GM19351 (cell line): Measurements from ENCODE around the gene MIPOL1.
"Not testable (repeated sequence)": the region's sequence is repeated elsewhere in the genome, so short reads cannot be mapped to it uniquely, and the experiment has no call there.

Experiments
- ATAC-seq: cut with Tn5 transposase; IDR thresholded peaks from one replicate; pipeline ENCODE4 v1.9.1; 2021; ENCODE audit warnings: mild to moderate bottlenecking, moderate library complexity; ENCODE audit not compliant: unreplicated experiment

Gene MIPOL1

DNA sequence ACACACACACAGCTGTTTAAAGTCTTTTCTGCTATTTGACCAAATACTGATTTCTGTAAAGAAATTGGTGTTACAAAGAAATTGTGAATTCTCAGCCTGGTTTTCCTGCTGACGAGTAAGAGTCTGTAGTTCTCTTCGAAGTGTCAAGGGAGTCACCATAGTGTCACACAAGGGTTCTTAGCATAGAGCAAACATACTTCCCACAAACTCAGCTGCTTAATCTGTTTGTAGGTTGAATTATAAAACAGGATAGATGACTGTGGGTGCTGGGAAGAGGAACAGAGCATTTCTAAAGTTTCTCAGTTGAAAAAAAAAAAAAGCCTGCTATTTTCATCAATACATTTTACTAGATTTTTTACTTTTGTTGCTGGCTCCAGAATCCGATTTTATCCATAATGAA lies 314.4 kb downstream of the MIPOL1 start:
- ATAC-seq, result no peak

DNA sequence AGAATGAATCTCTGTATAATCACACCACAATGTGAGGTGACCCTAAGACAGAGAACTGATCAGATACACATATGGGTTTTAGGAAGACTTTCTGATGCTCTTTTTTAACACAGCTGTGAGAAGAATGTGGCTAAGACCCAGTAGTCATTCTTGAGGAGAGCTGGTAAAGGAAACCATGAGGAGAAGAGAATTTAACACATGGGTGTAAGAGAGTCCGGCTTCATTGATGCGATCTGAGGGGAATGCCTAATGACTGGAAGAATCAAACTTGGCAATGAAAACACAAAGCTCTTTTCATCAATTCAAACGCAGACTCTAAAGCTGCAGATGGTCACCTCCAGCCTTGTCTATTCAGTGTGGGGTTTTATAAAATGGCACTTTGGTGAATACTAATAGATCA lies 318.0 kb downstream of the MIPOL1 start:
- no peak for ATAC-seq

DNA sequence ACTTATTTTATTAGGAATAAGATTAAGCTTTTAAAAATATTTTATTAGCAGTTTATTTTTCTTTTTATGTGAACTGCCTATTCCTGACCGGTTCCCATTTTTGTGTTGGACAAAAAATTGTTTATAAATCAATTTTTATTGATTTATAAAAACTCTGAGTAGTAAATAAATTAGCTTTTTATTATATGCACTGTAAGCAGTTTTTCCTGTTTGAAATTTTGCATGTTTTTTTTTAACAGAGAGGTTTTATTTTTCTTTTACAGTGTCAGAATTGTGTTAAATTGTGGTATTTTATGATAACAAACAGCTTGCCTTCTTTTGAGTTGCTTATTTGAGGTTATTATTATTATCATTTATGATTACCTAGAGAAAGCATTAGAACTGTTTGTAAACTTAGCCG lies 329.3 kb downstream of the MIPOL1 start:
- no peak for ATAC-seq

DNA sequence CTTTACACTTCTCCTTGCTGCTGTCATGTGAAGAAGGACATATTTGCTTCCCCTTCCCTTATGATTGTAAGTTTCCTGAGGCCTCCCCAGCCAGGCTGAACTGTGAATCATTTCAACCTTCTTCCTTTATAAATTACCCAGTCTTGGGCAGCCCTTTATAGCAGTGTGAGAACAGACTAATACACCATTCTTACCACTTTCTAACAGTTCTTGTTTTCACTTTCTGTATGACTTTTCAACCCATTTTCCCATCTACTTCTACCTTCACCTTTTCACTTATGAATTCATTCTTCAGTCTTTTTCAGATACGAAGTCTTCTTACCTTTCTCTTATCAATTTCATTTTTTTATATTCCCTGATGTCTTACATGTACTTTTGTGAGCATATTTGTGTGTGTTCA lies 342.3 kb downstream of the MIPOL1 start:
- no peak for ATAC-seq

DNA sequence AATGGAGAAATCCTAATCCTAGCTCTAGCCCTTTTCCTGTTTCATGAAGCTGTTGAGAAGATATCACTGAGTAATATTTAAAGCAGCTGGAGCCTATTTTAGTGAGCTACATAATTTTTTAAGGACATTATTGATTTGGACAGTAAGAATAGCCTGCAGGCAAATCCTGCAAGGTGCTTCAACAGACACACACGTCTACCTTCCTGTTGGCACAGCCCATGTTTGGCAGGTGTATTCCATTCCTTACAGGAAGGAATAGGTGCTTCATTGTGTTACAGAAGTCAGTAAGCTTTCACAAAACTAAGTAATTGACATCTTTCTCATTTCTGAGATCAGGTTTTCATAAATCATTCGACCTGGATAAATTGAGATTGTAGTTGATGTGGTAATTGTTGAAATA lies 346.7 kb downstream of the MIPOL1 start:
- no peak for ATAC-seq

DNA sequence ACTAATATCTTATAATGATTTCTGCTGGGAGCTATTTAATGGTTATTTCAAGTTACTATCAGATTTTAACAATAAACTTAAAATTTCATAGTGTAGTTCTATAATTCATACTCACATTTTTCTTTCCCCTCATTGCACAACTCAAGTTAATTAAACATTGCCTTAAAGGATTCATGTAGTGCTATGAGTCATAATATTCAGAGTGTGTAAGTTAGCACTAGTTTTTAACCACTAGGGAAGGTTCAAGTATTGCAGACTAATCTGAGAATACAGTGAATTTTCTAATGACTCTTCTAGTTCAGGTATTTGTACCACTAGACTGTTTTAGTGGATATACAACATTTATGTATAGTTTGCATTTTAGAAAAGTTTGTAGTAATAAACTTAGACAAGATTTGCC lies 347.4 kb downstream of the MIPOL1 start:
- no peak for ATAC-seq

DNA sequence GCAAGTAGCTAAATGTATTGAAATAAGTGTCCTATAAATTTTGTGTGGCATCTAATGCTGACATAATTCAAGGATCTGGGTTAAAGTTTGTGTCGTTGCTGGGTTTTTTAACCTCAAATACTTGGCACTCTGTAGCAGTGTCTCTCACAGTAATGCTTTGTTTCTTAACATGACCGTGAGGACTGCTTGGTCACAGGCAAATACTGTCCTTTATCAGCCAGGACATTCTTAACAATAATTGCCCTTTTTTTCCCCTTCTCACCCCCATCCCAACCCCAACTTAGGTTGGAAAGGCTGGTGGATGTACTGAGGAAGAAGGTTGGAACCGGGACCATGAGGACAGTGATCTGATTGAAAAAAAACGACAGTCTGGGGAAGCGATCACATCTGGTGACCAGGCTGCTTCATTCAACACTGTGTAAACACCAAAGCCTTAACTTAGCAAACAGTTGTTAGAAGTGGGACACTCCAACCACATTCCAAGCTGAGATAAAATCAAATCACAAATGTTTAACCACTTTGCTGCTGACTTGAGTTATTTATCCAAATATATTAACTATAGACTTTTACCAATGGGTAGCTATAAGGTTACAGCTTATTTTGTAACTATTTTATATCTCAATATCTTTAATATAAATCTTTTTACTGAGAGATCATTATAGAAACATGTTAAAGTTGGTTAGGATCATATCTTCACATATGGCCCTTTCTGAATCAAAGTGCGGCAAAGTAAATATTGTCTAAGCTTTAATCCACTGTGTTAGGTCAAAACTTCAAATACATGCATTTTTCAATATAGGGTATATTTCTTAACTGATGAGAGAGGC lies 349.1 kb downstream of the MIPOL1 start:
- no peak for ATAC-seq

DNA sequence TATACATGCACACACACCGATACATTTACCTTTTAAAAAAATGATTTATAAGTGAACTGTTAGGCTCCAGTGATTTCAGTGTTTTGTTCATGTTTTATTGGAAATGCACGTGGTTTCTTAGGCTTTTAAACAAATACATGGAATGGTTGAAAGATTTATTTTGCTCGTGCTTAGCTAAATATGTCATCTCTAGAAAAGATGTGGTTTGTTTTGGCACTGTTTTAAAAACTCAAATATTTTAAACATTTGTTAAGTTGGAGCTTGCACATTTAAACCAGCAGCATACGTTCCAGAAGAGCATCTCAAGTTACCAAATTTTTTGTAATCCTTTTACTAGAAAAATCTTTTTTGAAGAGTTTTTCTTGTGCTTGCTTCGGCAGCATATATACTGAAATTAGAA lies 352.8 kb downstream of the MIPOL1 start:
- no peak for ATAC-seq

DNA sequence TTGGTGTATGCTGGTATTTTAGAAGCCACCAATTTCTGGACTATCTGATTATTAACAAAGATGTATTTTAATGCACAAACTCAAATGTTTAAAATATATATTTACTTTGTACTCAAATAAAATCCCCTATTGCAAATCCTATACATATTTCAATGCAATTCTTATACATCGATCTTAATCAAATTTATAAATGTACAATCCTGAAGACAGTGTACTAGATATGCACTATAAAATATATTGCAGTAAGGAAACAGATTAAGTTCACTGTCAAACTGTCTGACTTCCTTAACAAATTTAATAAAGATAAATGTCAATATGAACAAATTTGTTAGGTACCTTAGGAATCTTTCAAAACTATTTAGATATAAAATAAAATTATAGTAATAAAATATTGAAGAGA lies 353.4 kb downstream of the MIPOL1 start:
- no peak for ATAC-seq

DNA sequence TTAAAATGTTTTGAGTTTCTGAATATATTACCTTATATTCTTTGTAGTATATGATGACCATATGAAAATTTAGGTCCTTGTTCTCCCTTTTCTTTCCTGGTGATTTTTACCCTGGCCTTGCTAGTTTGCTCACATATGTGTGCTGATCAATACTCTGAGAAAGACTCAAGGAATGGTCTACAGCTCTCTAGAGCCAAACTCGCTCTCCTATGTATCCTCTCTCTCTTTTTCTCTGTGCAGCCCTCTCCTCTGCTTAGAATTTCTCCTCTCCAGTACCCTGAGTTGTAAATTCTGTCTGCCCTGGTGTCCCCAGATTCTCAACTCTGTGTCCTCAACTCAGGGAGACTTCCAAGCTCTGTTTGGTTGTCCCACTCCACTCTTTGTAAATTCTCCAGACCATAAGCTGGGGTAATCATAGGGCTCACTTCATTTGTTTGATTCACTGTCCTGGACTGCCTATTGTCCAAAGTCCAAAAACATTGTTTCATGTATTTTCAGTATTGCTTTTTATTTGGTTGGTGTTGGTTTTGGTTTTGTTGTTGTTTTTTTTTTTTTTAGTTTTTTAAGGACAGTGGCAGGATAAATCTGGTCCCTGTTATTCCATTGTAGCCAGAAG lies 356.3 kb downstream of the MIPOL1 start:
- ATAC-seq, result no peak

DNA sequence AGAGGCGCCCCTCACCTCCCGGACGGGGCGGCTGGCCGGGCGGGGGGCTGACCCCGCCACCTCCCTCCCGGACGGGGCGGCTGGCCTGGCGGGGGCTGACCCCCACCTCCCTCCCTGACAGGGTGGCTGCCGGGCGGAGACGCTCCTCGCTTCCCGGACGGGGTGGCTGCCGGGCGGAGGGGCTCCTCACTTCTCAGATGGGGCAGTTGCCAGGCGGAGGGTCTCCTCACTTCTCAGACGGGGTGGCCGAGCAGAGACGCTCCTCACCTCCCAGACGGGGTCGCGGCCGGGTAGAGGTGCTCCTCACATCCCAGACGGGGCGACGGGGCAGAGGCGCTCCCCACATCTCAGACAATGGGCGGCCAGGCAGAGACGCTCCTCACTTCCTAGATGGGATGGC lies 357.9 kb downstream of the MIPOL1 start:
- not testable (repeated sequence) for ATAC-seq

DNA sequence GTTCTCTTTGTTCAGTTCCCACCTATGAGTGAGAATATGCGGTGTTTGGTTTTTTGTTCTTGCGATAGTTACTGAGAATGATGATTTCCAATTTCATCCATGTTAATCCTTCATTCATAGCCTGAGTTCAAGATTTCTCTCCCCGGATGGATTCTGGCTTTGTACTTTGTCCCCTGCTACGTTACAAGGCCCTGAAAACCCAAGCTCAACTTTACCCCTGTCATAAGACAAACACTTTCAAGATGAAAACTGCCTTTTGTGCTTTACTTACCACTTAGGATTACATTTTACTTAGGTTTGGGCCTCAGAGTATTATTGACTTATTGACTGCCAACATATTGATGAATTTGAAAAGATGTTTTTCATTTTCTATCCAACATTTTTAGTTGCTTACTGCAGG lies 361.0 kb downstream of the MIPOL1 start:
- ATAC-seq, result no peak

DNA sequence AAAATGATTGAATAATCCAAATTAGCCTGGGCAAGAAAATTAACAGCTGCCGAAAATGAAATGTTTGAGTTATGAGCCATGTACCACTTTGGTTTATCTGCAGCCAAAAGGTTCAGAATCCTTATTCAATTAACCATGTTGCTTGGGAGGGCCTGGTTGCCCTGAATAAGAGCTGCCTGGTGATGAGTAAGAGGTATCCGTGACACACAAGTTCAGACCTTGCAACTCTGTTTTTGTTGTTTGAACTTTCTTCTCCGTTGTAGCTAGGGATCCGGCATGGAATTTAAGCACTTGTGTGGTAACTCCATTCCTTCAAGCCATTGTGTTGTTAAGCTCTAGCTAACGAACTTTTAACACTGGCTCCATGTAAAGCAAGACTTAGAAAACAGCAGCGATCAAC lies 361.6 kb downstream of the MIPOL1 start:
- ATAC-seq, result no peak

DNA sequence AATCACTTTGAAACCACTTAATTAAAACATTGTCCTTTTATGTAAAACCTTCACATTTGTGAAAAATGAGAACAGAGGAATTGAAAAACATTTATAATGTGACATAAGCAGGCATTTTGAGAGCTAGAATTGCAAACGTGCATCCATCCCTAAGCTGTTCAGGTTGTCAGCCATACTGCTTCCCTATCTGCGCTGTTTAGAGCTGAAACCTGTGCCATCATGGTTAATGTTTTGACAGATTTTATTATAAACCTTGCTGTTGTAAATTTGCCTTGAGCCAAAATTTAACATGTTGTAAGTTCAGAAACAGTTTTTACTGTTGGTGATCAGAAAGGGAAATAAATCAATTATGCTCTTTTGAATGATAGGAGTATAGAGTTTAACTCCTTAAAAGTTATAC lies 365.5 kb downstream of the MIPOL1 start:
- no peak for ATAC-seq

DNA sequence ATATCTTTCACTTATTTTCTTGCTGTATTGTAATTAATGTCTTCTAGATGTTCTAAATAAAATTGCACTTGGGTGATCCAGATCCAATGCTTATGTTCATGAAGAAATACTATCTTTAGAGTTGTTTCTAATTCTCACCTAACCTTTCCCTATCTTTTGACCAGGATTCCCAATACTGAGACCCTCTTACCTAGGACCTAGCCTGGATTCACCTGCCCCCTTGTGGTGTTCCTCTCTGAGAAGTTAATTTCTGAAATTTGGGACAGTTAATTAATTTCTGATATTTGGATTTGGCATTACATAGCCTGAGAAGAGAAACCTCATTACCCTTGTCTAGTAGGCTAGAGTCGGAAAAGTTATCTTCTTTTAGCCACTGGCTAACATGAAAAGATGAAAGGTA lies 367.8 kb downstream of the MIPOL1 start:
- no peak for ATAC-seq

DNA sequence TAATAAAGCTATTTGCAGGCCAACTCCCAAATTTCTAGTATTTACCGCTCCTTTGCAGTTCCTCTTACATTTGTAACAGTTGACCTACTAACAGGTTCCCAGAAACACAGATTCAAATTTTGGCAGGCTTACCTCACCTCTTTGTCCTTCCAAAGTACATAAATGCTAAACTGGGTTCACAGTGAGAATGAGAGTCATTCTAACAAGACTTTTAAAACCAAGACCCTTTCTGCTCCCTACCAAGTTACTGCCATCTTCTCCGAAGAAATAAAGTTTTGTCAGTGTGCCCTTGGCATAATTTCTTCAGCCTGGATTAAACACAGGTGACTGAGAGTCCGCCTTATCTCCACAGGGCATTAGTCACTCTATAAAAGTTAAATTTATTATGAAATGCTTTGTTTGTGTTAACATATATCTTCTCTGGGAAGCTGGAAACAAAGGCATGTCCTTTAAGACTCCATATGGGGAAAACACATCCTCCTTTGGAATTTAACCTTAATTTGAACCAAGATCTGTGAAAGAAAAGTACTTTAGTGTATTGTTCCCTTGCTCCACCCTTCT lies 369.2 kb downstream of the MIPOL1 start:
- ATAC-seq, result no peak

DNA sequence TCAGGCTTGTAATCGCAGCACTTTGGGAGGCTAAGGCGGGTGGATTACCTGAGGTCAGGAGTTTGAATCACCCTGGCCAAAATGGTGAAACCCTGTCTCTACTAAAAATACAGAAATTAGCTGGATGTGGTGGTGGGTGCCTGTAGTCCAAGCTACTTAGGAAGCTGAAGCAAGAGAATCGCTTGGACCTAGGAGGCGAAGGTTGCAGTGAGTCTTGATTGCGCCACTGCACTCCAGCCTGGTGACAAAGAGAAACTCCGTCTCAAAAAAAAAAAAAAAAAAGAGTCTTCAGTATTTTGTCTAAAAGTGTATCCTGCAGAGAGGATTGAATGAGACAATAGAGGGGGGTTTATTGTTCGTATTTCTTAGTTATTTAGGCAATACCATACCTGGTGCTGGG lies 372.0 kb downstream of the MIPOL1 start:
- ATAC-seq, result no peak

DNA sequence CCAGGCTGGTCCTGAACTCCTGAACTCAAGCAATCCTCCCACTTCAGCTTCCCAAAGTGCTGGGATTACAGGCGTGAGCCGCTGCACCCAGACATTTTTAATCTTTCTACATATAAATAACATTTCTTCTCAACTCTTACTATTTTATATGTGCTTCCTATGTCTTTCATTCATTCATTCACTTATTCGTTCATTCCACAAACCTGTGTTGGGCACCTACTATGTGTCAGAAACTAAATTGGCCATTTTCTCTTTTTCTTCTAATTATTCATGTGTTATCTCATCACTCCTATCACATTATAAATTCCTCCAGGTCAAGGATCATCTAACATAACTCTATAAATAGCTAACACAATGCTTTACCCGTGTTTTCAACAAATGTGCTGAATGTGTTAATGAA lies 373.7 kb downstream of the MIPOL1 start:
- ATAC-seq, result no peak

DNA sequence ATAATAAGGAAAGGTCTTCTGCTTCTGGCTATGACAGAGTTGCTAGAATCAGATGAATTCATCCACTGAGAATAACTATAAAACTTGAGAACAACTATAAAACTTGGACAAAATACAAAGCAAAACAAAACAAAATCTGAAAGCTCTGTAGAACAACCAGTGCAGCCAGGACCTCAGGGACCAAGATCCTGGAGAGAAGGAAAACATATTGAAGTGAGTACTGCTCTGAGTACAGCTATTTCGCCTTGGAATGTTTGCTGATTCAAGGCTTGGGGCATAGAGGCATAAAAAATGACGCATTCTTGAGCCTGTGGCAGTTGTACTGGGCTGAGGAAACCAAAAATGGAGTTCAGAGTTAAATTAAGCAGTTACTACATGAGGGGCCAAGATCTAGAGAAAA lies 375.6 kb downstream of the MIPOL1 start:
- no peak for ATAC-seq

DNA sequence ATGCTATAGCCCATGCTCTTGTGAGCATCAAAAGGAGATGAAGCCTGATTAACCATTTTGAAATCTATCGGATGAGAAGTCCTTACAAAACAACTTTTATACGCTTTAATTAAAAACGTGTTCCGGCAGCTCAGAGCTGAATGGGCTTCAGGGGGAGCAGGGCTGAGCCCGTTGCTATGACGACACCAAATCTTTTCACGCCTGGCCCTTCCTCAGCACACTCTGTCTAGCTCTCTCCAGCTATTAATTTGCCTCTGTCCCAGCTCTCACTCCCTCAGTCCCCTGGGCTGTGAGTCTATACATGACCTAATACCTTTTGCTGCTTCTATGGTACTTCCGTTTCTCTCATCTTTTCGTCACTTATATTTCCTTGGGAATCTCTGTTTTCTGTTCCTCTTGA lies 381.5 kb downstream of the MIPOL1 start:
- no peak for ATAC-seq

DNA sequence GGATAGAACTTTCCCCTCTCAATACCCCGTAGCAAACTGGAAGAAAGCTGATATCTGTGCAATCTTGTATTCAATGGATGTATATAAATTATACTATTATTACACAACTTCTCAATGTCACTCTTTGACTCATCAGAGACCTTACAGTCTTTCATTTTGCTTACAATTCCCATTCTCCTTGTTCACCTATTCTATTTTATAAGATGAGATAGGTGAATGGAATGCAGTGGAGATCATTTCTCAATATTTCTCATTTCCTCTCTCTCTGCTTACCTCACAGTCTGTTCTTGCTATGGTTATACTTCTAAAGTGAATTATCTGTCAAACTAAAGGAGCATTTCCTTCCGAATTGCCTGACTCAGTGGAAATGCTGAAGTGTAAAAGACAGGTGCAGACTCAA lies 382.4 kb downstream of the MIPOL1 start:
- ATAC-seq, result no peak
